AG09309 (cell line): ENCODE measurements around the gene NDUFAF8.

Experiments used
- DNase-seq: peaks from one replicate; pipeline ENCODE4 v3.0.0-alpha.2; 2010; ENCODE audit warnings: low read depth
- H3K4me3 ChIP-seq: 2 replicates; pipeline ENCODE4 v1.5.1; 2011; ENCODE audit warnings: mild to moderate bottlenecking, low read depth, low read length, moderate library complexity; ENCODE audit not compliant: control insufficient read depth
- TF ChIP-seq, protein P1 (sequence below): IDR thresholded peaks from 2 replicates; pipeline ENCODE4 v1.5.1; 2011; ENCODE audit warnings: mild to moderate bottlenecking, low read depth, low read length, inconsistent platforms; ENCODE audit not compliant: insufficient read depth, control insufficient read depth; ENCODE audit errors: missing control alignments

Gene NDUFAF8

DNA sequence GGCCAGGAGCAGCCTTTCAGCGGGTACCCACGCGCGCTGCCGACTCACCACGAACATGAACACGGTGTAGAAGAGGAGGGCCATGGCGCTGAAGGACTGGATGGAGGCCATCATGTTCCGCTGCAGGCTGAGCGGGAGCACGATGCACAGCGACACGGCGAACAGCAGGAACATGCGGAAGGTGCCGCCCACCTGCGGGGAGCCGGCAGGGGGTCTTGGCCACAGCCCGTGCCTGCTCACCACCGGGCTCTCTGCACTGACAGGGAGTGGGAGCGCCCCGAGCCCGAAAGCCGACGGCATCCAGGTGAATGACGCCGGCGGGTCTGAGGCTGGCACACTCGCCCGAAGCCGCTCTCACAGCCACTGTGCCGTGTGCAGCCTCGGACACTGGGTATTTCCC, 43.0 kb downstream of the NDUFAF8 start:
- H3K4me3 ChIP-seq = no peak overlapping the region
- TF ChIP-seq, protein P1, sequence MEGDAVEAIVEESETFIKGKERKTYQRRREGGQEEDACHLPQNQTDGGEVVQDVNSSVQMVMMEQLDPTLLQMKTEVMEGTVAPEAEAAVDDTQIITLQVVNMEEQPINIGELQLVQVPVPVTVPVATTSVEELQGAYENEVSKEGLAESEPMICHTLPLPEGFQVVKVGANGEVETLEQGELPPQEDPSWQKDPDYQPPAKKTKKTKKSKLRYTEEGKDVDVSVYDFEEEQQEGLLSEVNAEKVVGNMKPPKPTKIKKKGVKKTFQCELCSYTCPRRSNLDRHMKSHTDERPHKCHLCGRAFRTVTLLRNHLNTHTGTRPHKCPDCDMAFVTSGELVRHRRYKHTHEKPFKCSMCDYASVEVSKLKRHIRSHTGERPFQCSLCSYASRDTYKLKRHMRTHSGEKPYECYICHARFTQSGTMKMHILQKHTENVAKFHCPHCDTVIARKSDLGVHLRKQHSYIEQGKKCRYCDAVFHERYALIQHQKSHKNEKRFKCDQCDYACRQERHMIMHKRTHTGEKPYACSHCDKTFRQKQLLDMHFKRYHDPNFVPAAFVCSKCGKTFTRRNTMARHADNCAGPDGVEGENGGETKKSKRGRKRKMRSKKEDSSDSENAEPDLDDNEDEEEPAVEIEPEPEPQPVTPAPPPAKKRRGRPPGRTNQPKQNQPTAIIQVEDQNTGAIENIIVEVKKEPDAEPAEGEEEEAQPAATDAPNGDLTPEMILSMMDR = no peak
- no peak for DNase-seq

DNA sequence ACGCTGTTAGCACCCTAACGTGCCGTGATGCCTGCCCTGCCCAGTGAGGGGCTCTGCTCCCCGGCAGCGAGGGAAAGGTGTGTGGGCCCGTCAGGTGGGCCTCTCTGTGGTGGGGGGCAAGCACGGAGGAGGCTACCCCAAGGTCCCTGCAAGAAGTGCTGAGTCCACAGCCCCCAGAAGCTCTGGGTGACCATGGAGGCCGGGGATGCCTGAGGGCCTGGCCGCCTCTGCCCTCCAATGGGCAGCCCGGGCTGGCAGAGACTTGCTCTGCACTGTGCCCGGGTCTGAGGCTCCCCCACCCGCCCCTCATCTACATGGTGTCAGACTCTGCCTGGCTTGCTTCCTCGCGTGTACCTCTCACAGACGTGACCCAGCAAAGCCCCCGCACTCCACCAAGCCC, 43.8 kb downstream of the NDUFAF8 start:
- TF ChIP-seq, protein P1 = no peak
- H3K4me3 ChIP-seq = no peak overlapping the region
- DNase-seq = no peak

DNA sequence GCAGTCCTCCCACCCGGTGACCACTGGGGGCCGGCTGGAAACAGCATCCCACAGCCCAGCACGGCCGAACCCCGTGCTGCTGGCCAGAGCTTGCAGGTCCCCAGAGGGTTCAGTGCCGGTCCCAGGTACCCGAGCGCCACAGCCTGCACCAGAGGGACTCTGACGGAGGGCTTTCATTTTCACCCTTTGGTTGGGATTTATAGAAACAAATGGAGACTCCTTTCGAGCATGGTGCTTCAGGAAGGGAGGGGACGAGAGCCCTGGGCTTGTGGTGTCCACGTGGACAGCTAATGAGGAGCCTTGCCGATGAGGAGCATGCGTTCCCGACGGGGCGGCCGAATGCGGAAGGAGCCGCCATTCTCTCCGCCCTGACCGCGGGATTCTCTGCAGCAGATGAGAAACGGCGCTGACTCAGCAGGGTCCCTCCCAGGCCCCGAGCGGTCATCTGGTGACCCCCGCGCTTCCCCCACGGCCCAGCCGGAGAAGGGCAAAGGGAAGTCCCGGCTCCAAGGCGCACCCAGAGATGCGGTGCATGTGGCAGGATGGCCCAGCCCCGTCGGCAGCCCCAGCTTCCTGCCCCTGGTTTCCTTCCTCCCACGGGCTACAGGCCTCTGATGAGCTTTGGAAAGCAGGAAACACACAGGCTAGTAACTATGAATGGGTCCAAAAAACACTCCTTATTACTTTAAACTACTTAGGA, 46.2 kb downstream of the NDUFAF8 start:
- no peak for DNase-seq
- TF ChIP-seq, protein P1 = no peak
- H3K4me3 ChIP-seq = peak overlapping the region; percentile 12

DNA sequence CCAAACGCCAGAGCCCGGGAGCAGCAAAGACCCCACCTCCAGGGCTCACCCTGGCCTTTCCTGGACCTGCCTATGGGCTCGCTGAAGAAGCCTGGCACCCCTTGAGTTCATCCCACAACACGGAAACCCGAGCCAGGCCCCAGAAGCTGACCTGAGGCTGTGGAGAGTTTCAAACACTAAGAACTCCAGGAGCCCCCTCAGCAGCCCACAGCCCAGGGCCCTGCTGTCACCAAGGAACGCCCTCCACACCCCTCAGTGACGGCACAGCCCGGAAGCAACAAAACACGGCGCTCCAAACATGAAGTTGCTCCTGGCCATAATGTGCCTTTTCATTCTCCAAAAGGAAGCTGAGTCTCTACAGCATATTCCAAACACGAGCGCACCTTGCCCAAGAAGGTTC, 46.8 kb downstream of the NDUFAF8 start:
- DNase-seq = no peak
- TF ChIP-seq, protein P1 = no peak
- no peak overlapping the region for H3K4me3 ChIP-seq

DNA sequence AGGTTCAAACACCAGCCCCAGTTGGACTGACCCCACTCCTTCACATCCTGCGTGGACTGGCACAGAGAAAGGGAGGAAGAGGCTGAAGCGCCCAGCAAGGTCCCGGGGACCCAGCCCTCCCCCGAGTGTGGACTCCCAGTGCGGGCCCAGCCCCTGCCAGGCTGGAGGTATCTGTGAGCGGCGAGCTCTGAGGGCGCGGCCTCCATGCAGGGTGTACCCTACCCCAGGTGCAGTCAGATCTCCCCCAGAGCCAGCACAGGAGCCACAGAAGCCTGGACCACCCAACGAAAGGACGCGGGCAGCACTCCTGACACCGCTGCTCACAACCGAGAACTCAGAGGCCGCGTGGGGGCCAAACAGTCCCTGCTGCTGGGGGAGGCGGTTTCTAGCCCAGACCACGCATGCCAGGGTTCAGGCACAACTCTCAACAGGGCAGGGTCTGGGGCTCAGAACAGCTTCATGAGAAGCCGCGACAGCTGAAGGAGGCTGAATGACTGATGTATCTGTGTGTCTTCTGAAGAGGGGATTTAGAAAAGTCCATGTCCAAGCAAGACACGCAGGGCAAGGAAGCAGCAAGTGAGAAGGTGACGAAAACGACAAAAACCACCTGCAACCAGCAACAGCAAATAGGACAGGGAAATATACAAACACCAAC, 47.5 kb downstream of the NDUFAF8 start:
- TF ChIP-seq, protein P1 = no peak
- DNase-seq = no peak
- no peak overlapping the region for H3K4me3 ChIP-seq

DNA sequence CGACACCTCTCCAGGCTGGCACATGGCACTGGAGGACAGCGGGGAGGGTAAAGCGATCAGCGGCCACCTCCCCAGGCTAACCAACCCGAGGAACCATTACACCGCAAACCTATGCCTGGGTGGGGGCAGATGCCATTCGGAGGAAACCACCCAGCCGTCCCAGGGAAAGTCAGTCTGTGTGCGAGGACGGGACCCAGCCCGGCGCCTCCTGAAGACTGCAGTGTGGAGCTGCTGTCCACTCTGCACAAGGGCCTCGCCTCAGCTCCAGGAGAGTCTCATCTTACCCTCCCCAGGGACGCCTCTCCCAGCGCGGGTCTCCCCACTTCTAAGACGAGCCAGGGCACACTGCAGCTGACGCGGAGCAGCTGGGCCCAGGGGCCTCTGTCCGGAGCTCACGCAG, 48.0 kb downstream of the NDUFAF8 start:
- no peak overlapping the region for H3K4me3 ChIP-seq

More for the DNA sequence above, 48.0 kb downstream of the NDUFAF8 start:
- DNase-seq = no peak
- TF ChIP-seq, protein P1 = no peak
